AG04450 (cell line): ENCODE results near the gene HECW1. TPM values are rescaled to one million over a fixed set of nuclear protein-coding genes. Genes with fewer than 3 reads are reported as not detected.

ENCODE experiments used
- CTCF ChIA-PET: fragments of 300-600, 350-600 bp; formaldehyde crosslinking; extraction: SDS; loops from one replicate; lab custom pipeline; 2022; ENCODE audit warnings: antibody characterized with exemption, inconsistent platforms; lab: Charles Lee
- POLR2A ChIA-PET: fragments of 350-600 bp; formaldehyde crosslinking; extraction: SDS; loops from one replicate; lab custom pipeline; 2021; ENCODE audit warnings: antibody characterized with exemption, inconsistent platforms; lab: Yijun Ruan, JAX
- DNase-seq: peaks from one replicate; pipeline ENCODE4 v3.0.0-alpha.2; 2011; ENCODE audit warnings: low read depth, low spot score
- H3K27ac ChIP-seq: one replicate; pipeline ENCODE4 v1.5.1; 2012; ENCODE audit warnings: low read depth, low read length, control low read depth
- H3K27me3 ChIP-seq: one replicate; pipeline ENCODE4 v1.6.0; 2012; ENCODE audit warnings: low read length; ENCODE audit not compliant: control insufficient read depth, insufficient read depth
- H3K4me3 ChIP-seq: 2 replicates; pipeline ENCODE4 v1.5.1; 2011; ENCODE audit warnings: mild to moderate bottlenecking, low read depth, low read length, control low read depth
- H3K9me3 ChIP-seq: 2 replicates; pipeline ENCODE4 v1.5.1; 2012; ENCODE audit warnings: low read length; ENCODE audit not compliant: control insufficient read depth, insufficient read depth
- CTCF ChIP-seq: IDR thresholded peaks from 2 replicates; pipeline ENCODE4 v1.5.1; 2011; ENCODE audit warnings: low read depth, low read length, control low read depth, inconsistent platforms
- polyA plus RNA-seq: library from polyadenylated mRNA; depleted of rRNA; stranded (reverse); fragments of >200 nt; gene quantifications from 2 replicates; pipeline ENCODE4 v1.2.3, GENCODE V29; 2011

The HECW1 gene
- polyA plus RNA-seq, 1 experiment, result 2.6 TPM

GRCh38 chr7:43405948-43406347 lies 293.5 kb downstream of the HECW1 start:
- CTCF ChIA-PET, result no interaction called here

DNA sequence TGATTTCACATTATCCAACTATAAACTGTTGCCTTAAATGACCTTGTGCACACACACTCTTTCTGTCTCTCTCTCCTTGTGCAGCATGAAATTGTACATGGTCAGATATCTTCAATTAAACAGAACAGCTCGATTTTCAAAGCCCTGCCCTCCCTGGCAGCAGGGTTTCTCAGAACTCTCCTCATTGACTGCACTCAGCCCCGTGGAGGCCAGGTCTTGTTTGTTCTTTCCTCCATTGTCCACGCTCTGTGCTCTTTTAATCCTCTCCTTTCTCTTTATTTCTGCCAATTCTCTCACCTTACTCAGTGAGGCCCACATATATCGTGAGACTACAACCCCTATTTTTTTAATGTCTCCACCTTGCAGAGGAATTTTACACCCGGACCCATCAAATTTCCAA lies 294.5 kb downstream of the HECW1 start:
- CTCF ChIA-PET, result no interaction called here
- TF ChIP-seq CTCF, result no peak

More at GRCh38 chr7:43405948-43406347, 293.5 kb downstream of the HECW1 start:
- H3K27ac ChIP-seq, result no peak overlapping the region
- no peaks in the 10 kb centered on the region for H3K27me3 ChIP-seq
- H3K4me3 ChIP-seq, result no peak overlapping the region
- POLR2A ChIA-PET, result no interaction called here
- no peaks in the 10 kb centered on the region for H3K9me3 ChIP-seq
- no peak for TF ChIP-seq CTCF
- DNase-seq, result no peak

GRCh38 chr7:43408981-43409380 lies 296.5 kb downstream of the HECW1 start:
- Histone ChIP-seq H3K27ac (no peak overlapping the region), H3K9me3 (no peaks in the 10 kb centered on the region), H3K4me3 (no peak overlapping the region), H3K27me3 (no peaks in the 10 kb centered on the region)
- POLR2A ChIA-PET, result interaction anchor here (0.6 kb wide), 1 partner anchor 417 kb away, joined by 3 read pairs; no protein-coding TSS in a partner anchor
- TF ChIP-seq CTCF, result no peak
- no peak for DNase-seq
- CTCF ChIA-PET, result interaction anchor here (0.9 kb wide), 1 partner anchor 292 kb away, joined by 3 read pairs; no protein-coding TSS in a partner anchor

More for the DNA sequence above, 294.5 kb downstream of the HECW1 start:
- H3K9me3 ChIP-seq, result no peaks in the 10 kb centered on the region
- H3K27me3 ChIP-seq, result no peaks in the 10 kb centered on the region
- DNase-seq, result no peak
- no peak overlapping the region for H3K4me3 ChIP-seq
- POLR2A ChIA-PET, result no interaction called here
- H3K27ac ChIP-seq, result no peak overlapping the region

DNA sequence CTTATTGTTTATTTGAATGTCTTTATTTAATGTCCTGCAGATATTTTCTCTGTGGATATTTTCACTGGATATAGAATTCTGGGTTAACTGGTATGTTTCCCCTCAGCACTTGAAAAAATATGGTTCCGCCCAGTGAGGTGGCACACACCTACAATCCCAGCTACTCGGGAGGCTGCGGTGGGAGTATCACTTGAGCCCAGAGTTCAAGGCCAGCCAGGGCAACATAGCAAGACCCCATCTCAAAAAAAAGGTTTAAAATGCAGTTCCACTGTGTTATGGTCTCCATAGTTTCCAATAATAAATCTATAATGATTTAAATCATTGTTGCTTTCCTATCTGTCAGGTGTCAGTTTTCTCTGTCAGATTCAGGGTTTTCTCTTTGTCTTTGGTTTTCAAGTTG lies 305.0 kb downstream of the HECW1 start:
- POLR2A ChIA-PET, result no interaction called here
- Histone ChIP-seq H3K27ac (no peak overlapping the region), H3K9me3 (no peaks in the 10 kb centered on the region), H3K27me3 (no peaks in the 10 kb centered on the region), H3K4me3 (no peak overlapping the region)
- TF ChIP-seq CTCF, result no peak
- CTCF ChIA-PET, result no interaction called here
- no peak for DNase-seq

GRCh38 chr7:43430411-43430810 lies 318.0 kb downstream of the HECW1 start:
- no peak overlapping the region for H3K4me3 ChIP-seq
- DNase-seq, result no peak
- ChIA-PET POLR2A (no interaction called here), CTCF (interaction anchor here (1.2 to 3.5 kb wide), 2 partner anchors 9 to 489 kb away, joined by 3 to 25 read pairs; no protein-coding TSS in a partner anchor)
- no peak for TF ChIP-seq CTCF
- H3K9me3 ChIP-seq, result no peaks in the 10 kb centered on the region
- no peak overlapping the region for H3K27ac ChIP-seq
- no peaks in the 10 kb centered on the region for H3K27me3 ChIP-seq
